Astrocyte (in vitro differentiated cells and primary cell): ENCODE measurements around the gene TTC23. TPM values are rescaled to one million over a fixed set of nuclear protein-coding genes. Genes with fewer than 3 reads are reported as not detected.

Experiments used
- DNase-seq: peaks from one replicate; pipeline ENCODE4 v3.0.0-alpha.2; 2010; ENCODE audit warnings: low read depth
- FAIRE-seq: peaks from 2 replicates; lab custom pipeline; 2011; peaks lifted over from hg19 to GRCh38; lab: Jason Lieb, UNC
- H2AFZ ChIP-seq: 2 replicates; pipeline ENCODE4 v1.6.0; 2012; ENCODE audit warnings: low read depth, low read length, inconsistent platforms
- H3K27ac ChIP-seq: 2 replicates; pipeline ENCODE4 v1.5.1; 2011; ENCODE audit warnings: low read depth, low read length, inconsistent platforms
- H3K27me3 ChIP-seq: 2 replicates; pipeline ENCODE4 v1.6.0; 2011; ENCODE audit warnings: low read length, inconsistent platforms; ENCODE audit not compliant: insufficient read depth
- H3K36me3 ChIP-seq: 2 replicates; pipeline ENCODE4 v1.5.1; 2011; ENCODE audit warnings: low read length, inconsistent platforms; ENCODE audit not compliant: insufficient read depth
- H3K4me1 ChIP-seq: 2 replicates; pipeline ENCODE4 v1.5.1; 2011; ENCODE audit warnings: low read length, inconsistent platforms; ENCODE audit not compliant: insufficient read depth
- H3K4me2 ChIP-seq: 2 replicates; pipeline ENCODE4 v1.6.0; 2012; ENCODE audit warnings: low read length, inconsistent platforms
- H3K4me3 ChIP-seq: 2 replicates; pipeline ENCODE4 v1.5.1; 2011; ENCODE audit warnings: low read depth, mild to moderate bottlenecking, low read length, inconsistent platforms; ENCODE audit not compliant: insufficient read depth
- H3K79me2 ChIP-seq: 2 replicates; pipeline ENCODE4 v1.6.0; 2012; ENCODE audit warnings: mild to moderate bottlenecking, low read length, inconsistent platforms; ENCODE audit not compliant: insufficient read depth
- H3K9ac ChIP-seq: 2 replicates; pipeline ENCODE4 v1.6.0; 2012; ENCODE audit warnings: mild to moderate bottlenecking, low read length, inconsistent platforms
- H3K9me3 ChIP-seq: 2 replicates; pipeline ENCODE4 v1.5.1; 2012; ENCODE audit warnings: low read depth, mild to moderate bottlenecking, low read length, inconsistent platforms; ENCODE audit not compliant: insufficient read depth
- H4K20me1 ChIP-seq: 2 replicates; pipeline ENCODE4 v1.6.0; 2012; ENCODE audit warnings: low read length, inconsistent platforms; ENCODE audit not compliant: insufficient read depth
- H3K27ac Mint-ChIP-seq: one replicate; pipeline ENCODE4 v1.8.0; 2021; ENCODE audit warnings: mild to moderate bottlenecking, mixed read lengths; ENCODE audit not compliant: unreplicated experiment
- H3K27me3 Mint-ChIP-seq: one replicate; pipeline ENCODE4 v1.8.0; 2021; ENCODE audit warnings: low read depth, mixed read lengths; ENCODE audit not compliant: unreplicated experiment
- H3K36me3 Mint-ChIP-seq: one replicate; pipeline ENCODE4 v1.8.0; 2021; ENCODE audit warnings: low read depth, mixed read lengths; ENCODE audit not compliant: unreplicated experiment
- H3K4me1 Mint-ChIP-seq: one replicate; pipeline ENCODE4 v1.8.0; 2021; ENCODE audit warnings: low read depth, mixed read lengths; ENCODE audit not compliant: unreplicated experiment
- H3K4me3 Mint-ChIP-seq: one replicate; pipeline ENCODE4 v1.8.0; 2021; ENCODE audit warnings: mild to moderate bottlenecking, moderate library complexity, mixed read lengths; ENCODE audit not compliant: unreplicated experiment
- H3K9me3 Mint-ChIP-seq: one replicate; pipeline ENCODE4 v1.8.0; 2021; ENCODE audit warnings: mild to moderate bottlenecking, mixed read lengths; ENCODE audit not compliant: unreplicated experiment
- EZH2 ChIP-seq: IDR thresholded peaks from 2 replicates; pipeline ENCODE4 v1.6.1; 2012; ENCODE audit warnings: mild to moderate bottlenecking, low read length, inconsistent platforms; ENCODE audit not compliant: insufficient read depth
- total RNA-seq: library from RNA; stranded (reverse); gene quantifications from 2 replicates; pipeline ENCODE4 v1.2.1, GENCODE V29; 2021
- TF ChIP-seq, protein P1 (sequence below): IDR thresholded peaks from 2 replicates; pipeline ENCODE4 v1.5.1; 2011; ENCODE audit warnings: low read depth, mild to moderate bottlenecking, inconsistent platforms, low read length, moderate library complexity; ENCODE audit not compliant: insufficient read depth

The TTC23 gene
- total RNA-seq, 1 donor from 2014 or later: 20.2 TPM

DNA sequence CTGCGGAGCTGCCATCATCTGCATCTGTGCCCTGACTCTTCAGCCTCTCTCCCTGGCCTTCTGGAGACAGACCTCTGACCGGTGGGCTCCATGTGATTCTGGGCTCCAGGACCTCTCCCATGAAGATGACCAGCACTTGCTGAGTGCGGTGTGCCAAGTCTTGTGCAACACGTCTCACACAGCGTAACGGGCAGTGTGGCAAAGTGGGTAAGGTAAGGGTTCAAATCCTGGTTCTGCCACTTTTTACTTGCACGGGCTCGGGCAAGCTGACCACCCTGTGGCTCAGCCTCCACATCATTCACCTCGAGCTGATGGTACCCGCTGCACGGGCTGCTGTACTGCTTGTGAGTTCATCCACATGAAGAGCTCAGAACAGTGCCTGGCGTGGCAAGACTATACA lies 151.0 kb downstream of the TTC23 start:
- Histone ChIP-seq H2AFZ (no peak overlapping the region), H3K4me1 (no peaks in the 10 kb centered on the region), H3K79me2 (no peaks in the 10 kb centered on the region), H3K27ac (no peak overlapping the region), H3K9me3 (peaks cover 2% of the 10 kb centered on the region), H3K36me3 (no peaks in the 10 kb centered on the region), H4K20me1 (no peaks in the 10 kb centered on the region), H3K4me2 (no peak overlapping the region), H3K9ac (no peak overlapping the region), H3K4me3 (no peak overlapping the region), H3K27me3 (peaks cover 7% of the 10 kb centered on the region)
- H3K27ac Mint-ChIP-seq: no peak overlapping the region
- H3K27me3 Mint-ChIP-seq: peaks cover 56% of the 10 kb centered on the region
- H3K9me3 Mint-ChIP-seq: no peaks in the 10 kb centered on the region
- no peak overlapping the region for H3K4me3 Mint-ChIP-seq
- H3K4me1 Mint-ChIP-seq: no peaks in the 10 kb centered on the region
- TF ChIP-seq, protein P1, sequence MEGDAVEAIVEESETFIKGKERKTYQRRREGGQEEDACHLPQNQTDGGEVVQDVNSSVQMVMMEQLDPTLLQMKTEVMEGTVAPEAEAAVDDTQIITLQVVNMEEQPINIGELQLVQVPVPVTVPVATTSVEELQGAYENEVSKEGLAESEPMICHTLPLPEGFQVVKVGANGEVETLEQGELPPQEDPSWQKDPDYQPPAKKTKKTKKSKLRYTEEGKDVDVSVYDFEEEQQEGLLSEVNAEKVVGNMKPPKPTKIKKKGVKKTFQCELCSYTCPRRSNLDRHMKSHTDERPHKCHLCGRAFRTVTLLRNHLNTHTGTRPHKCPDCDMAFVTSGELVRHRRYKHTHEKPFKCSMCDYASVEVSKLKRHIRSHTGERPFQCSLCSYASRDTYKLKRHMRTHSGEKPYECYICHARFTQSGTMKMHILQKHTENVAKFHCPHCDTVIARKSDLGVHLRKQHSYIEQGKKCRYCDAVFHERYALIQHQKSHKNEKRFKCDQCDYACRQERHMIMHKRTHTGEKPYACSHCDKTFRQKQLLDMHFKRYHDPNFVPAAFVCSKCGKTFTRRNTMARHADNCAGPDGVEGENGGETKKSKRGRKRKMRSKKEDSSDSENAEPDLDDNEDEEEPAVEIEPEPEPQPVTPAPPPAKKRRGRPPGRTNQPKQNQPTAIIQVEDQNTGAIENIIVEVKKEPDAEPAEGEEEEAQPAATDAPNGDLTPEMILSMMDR: no peak
- no peak for TF ChIP-seq EZH2
- DNase-seq: no peak
- peaks cover 1% of the 10 kb centered on the region for H3K36me3 Mint-ChIP-seq
- no peak for FAIRE-seq

DNA sequence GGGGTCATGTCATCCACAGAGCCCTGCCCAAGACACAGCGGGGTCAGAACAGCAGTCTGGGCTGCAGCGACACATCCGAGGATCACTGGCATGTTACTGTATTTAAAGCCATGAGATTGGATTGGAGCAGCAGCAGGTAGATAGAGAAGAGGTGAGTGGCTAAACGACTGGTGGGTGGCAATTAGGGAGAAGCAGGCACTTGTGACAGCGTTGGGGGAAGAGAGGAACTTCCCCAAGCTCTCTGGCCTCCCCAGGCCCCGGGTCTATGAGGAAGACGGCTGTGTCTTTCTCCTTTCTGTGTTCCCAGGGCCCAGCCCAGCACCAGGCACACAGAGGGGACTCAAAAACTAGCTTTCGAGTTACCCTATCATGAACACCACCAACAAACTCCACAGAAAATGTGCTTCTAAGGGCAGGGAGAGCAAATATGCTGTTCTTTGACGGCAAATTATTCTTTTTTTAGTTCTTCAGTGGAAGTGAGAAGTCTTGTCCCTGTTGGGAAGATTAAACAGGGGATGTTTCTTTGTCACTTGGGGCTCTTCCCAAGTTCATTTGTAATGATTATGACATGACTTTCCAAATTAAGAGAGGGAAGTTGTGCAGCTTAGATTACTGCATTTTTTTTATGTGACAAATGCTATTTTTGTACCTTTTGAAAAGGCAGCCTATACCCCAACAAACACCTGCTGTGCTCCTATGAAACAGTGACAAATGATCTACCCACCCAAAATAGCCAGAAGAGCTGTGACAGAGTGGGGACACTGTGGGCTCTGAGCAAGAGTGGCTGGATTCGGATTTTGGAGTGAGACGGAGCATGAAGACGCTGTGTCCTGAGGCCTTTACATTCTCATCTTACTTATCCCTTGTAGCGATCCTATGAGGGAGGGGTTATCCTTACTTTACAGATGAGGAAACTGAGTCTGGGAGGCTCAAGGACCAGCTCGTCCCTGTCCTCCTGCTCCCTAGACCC lies 151.7 kb downstream of the TTC23 start:
- peaks cover 53% of the 10 kb centered on the region for H3K27me3 Mint-ChIP-seq
- peaks cover 1% of the 10 kb centered on the region for H3K36me3 Mint-ChIP-seq

More for the DNA sequence above, 151.7 kb downstream of the TTC23 start:
- TF ChIP-seq EZH2: no peak
- TF ChIP-seq, protein P1: no peak
- H3K4me3 Mint-ChIP-seq: no peak overlapping the region
- no peak overlapping the region for H3K27ac Mint-ChIP-seq
- Histone ChIP-seq H2AFZ (no peak overlapping the region), H3K4me3 (no peak overlapping the region), H3K4me2 (no peak overlapping the region), H3K36me3 (no peaks in the 10 kb centered on the region), H4K20me1 (no peaks in the 10 kb centered on the region), H3K27me3 (peaks cover 7% of the 10 kb centered on the region), H3K27ac (no peak overlapping the region), H3K4me1 (no peaks in the 10 kb centered on the region), H3K79me2 (no peaks in the 10 kb centered on the region), H3K9me3 (peaks cover 2% of the 10 kb centered on the region), H3K9ac (no peak overlapping the region)
- no peaks in the 10 kb centered on the region for H3K4me1 Mint-ChIP-seq
- DNase-seq (no peak), FAIRE-seq (no peak)
- H3K9me3 Mint-ChIP-seq: no peaks in the 10 kb centered on the region
